HTERT RPE-1 (cell line): Measurements from ENCODE around the gene MYO7B.

Experiments
- in situ Hi-C: fragments of 300-500 bp; cut with MboI; formaldehyde crosslinking; loops from 4 replicates; pipeline ENCODE4 v1.14.3; 2020; ENCODE audit warnings: low sequenced_read_pairs

MYO7B gene

GRCh38 chr2:127535422-127535901, at the start of gene MYO7B:
MYO7B (plus strand) TSS chr2:127535683; CDS start chr2:127559723, 24,040 bp downstream.
- in situ Hi-C loops = no loop called here

GRCh38 chr2:127485694-127486071, 49.8 kb upstream of the MYO7B start:
- in situ Hi-C loops = no loop called here

- in situ Hi-C loops = no loop called here
Observed at GRCh38 chr2:127486247-127487058, 49.0 kb upstream of the MYO7B start.

DNA sequence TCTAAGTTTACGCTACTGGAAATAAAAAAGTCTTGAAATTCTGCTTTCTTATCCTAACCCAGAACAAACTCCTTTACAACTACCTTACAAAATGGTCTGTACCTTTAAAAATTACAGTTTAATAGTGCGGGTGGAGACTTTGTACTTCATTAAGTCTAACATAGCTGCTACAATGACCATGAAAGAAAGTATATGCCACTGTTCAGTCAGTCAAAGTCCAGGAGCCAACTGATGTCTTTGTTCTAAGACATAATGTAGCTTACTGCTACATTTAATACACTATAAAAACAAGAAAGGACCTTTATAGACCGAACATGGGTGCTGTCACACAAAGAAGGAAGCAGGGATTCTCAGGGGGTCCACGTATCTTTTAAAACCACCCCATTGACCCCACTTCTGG, 45.2 kb upstream of the MYO7B start:
- in situ Hi-C loops = no loop called here

GRCh38 chr2:127498386-127498785, 37.1 kb upstream of the MYO7B start:
- in situ Hi-C loops = no loop called here

DNA sequence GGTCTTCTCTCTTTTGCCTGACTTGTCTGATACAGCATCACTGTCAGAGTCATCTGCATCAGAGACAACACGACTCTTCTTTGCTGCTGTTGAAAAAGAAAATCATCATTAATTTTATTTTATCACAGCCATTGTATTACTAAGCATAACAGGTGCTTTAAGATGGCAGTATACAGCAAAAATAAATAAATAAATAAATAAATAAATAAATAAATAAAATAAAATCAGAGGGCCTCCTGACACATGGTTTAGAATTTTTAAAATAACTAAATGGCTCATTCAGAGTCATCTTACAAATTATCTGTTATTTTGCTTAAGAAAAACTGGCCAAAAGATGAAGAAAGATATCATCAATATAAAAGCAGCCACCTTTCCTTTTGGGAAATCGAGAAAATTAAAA, 32.0 kb upstream of the MYO7B start:
- in situ Hi-C loops = no loop called here

DNA sequence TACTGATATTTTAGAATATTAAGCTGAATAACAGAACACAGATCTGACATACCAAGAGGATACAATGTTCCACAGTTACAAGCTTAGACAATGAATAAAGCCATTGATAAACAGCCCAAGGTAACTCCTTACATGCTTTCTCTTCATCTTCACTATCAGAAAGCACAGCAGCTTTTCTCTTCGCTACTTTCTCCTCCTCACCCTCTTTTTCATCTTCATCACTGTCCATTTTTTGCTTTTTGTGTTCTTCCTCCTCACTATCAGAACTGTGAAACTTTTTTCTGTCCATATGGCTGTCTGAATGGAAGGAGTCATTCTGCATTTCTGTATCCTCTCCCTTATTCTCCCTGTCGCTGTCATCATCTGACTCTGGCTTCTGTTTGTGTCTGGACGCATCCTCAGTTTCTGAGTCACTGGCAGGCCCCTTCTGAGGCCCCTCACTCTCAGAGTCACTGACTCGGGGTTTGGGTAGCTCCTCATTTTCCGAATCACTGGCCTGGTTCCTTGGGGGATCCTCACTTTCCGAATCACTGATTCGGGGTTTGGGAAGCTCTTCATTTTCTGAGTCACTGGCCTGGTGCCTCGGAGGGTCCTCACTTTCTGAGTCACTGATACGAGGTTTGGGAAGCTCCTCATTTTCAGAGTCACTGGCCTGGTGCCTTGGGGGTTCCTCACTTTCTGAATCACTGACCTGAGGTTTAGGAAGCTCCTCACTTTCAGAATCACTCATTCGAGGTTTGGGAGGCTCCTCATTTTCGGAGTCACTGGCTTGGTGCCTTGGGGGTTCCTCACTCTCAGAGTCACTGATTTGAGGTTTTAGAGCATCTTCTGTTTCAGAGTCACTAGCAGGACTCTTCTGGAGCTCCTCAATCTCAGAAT, 30.7 kb upstream of the MYO7B start:
- in situ Hi-C loops = no loop called here

DNA sequence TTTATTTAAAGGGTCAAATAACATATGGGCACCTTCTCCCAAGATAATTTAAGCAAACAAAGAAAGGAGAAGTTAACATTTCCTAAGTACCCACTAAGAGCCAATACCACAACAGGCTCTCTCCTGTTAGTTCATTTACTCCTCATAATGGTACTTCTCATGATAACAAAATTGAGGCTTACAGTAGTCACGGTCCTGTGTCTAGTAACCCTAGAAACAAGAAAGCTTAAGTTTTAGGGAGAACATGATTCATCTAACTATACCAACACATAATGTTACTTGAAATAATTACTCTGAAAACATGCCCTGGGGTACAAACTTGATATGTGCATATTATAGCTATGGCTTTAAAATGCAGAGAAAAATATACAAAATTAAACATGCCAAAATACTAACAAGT, 29.0 kb upstream of the MYO7B start:
- in situ Hi-C loops = no loop called here

- in situ Hi-C loops = no loop called here
Observed at GRCh38 chr2:127508023-127508630, 27.4 kb upstream of the MYO7B start.

- in situ Hi-C loops = no loop called here
Observed at GRCh38 chr2:127508631-127509034, 26.9 kb upstream of the MYO7B start.

DNA sequence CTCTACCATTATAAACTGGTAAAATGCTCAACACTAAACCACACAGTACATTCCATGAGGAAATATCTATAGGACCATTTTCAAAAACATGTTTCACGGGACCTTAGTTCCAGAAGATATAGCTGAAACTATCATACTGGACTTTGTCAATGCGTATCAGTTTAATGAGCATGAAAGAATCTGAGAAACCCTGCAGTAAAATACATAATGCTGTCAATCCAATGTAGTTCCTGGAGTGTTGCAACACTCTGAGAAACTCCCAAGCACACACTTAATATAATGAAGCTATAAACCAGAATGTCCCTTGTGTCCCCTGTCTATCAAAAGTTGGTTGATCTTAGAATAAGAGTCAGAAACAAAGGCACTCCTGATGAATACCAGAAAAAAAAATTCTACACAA, 25.4 kb upstream of the MYO7B start:
- in situ Hi-C loops = no loop called here

DNA sequence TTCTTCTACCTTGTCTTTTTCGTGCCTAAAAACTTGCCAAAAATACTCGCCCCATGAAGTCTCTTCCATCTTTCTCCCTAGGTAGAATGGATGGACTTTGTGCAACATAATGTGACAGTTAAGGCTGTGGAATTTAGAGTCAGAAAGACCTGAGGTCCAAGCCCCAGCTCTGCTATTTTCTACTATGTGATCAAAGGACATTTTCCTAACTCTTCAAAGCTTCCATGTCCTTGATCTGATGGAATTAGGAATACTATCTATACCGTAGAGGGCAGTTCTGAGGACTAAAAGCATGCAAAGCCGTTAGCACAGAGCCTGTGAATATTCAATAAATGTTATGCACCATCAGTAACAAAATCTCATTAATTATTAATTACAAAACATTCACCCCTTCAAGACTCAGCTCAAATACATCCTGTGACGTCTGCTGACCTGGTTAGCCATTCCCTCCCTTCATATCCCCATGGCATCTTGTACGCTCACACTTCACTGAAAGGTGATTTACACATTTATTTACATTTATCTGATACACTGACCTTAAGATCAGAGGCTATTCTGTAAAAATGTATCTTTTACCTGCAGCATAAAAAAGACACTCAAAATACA, 24.3 kb upstream of the MYO7B start:
- in situ Hi-C loops = no loop called here

GRCh38 chr2:127511917-127512316, 23.6 kb upstream of the MYO7B start:
- in situ Hi-C loops = no loop called here

- in situ Hi-C loops = no loop called here
Observed at GRCh38 chr2:127512362-127512761, 23.1 kb upstream of the MYO7B start.

GRCh38 chr2:127514076-127514475, 21.4 kb upstream of the MYO7B start:
- in situ Hi-C loops = no loop called here

DNA sequence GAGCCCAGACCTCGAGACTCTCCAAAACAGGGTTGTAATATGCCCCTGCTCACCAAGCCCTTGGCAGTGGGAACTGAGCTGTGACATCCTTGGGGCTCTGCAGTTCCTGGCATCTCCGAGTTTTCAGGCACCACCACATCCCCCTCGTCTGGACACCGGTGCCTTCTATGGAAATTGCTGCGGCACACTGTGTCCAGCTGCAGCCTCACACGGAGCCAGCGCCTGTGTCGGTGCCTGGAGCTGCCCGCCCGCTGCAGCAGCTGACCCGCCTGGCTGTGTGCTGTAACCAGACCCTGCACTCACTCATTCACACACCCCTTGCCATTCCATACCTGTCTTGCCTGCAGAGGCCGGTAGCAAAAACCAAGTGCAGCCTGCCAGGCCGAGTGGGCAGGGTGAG, 21.0 kb upstream of the MYO7B start:
- in situ Hi-C loops = no loop called here

DNA sequence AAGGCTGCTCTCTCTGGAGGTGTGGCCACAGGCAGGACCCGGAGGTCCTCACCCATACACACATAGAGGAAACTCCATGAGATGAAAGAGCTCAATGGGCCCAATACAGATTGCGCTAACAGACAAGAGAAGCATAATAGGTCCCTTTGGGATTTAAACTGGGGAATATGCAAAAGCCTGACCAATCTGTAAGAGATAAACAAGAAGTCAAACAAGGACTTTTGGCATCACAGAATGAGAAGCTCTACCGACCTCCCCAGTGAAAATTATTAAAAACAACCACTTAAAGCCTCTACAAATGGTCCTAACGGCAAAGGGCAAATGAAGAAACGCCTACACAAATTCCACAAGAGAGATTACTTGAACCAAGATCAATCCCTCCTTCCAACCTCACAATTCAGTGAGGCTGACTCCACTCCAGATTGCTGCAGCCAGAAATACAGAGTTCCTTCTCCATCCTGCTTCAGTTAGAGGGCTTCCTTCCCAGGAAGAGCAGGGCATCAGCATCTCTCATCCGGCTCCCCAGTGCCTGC, 20.0 kb upstream of the MYO7B start:
- in situ Hi-C loops = no loop called here

- in situ Hi-C loops = no loop called here
Observed at GRCh38 chr2:127516041-127516762, 19.3 kb upstream of the MYO7B start.

GRCh38 chr2:127517465-127517864, 18.0 kb upstream of the MYO7B start:
- in situ Hi-C loops = no loop called here

GRCh38 chr2:127520424-127520823, 15.1 kb upstream of the MYO7B start:
- in situ Hi-C loops = no loop called here
